Stimulated activated memory B cell treated with anti-CD40 and anti-IgM and Interleukin-4, amounts not matched to agents 10 μg/mL and 1 μg/mL and 100 μg/mL, for 72 hours (primary cell): ENCODE results near the gene HOTAIR.
A peak's percentile ranks its signal among the peaks of the same experiment; 100 is the strongest.

Experiments
- ATAC-seq: fragments of 150-1000 bp; cut with Tn5 transposase; 2 replicates; pipeline ENCODE4 v1.10.0; 2021
- H3K27ac Mint-ChIP-seq: one replicate; pipeline ENCODE4 v1.8.0; 2022; ENCODE audit warnings: mild to moderate bottlenecking, mixed read lengths
- H3K27me3 Mint-ChIP-seq: one replicate; pipeline ENCODE4 v1.8.0; 2022; ENCODE audit warnings: mixed read lengths
- H3K36me3 Mint-ChIP-seq: one replicate; pipeline ENCODE4 v1.8.0; 2022; ENCODE audit warnings: mixed read lengths
- H3K4me1 Mint-ChIP-seq: one replicate; pipeline ENCODE4 v1.8.0; 2022; ENCODE audit warnings: mixed read lengths
- H3K4me3 Mint-ChIP-seq: one replicate; pipeline ENCODE4 v1.8.0; 2022; ENCODE audit warnings: mild to moderate bottlenecking, moderate library complexity, mixed read lengths
- H3K9me3 Mint-ChIP-seq: one replicate; pipeline ENCODE4 v1.8.0; 2022; ENCODE audit warnings: mixed read lengths

Gene HOTAIR

DNA sequence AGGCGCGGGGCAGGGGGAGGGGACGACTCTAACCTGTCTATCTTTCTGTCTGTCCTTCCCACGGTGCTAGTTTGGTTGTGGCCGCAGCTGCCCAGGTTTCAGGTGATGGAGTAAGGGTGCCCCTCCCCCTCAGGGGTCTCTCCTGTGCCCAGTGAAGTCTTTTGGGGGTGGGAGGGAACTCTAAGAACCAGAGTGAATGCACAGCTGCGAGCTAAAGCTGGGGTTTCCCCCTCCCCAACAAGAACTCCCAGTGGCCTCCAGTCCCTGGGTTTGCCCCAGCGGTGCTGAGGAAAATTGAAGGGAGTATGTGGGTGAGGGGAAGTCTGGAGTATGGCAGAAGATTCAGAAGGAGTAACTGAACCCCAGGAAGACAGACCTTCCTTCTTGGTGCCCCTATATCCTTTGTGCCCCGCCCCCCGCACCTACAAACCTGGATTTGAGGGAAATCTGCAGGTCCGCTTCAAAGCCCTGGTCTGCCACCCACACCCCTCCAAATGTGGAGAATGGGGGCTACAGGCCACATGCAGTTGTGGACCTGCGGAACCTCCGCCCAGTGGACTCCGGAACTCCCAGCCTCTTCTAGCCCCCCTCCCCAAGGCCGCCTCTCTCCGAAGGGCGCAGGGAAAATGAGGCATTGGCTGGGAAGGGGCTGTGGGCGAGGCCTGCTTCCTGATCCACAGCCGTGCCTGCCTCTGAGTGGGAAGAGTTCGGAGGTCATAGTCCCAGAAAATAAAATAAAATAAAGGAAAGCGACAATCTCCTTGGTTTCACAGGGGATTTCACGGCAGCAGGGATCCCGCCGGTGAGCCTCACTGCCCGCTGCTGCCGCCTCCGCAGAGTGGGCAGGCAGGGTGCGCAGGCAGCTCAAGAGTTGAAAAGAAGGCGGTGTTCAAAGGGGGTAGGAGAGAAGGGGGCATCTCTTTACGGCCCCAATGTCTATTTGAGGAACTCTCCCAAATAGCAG is 21.8 kb upstream of the HOTAIR start:
- Mint-ChIP-seq H3K9me3 (no peaks in the 10 kb centered on the region), H3K4me1 (peaks cover 36% of the 10 kb centered on the region), H3K27ac (peak overlapping the region; percentile 63), H3K36me3 (no peaks in the 10 kb centered on the region), H3K27me3 (peaks cover 98% of the 10 kb centered on the region), H3K4me3 (peak overlapping the region; percentile 89)
- ATAC-seq = no peak

- peak overlapping the region; percentile 89 for H3K4me3 Mint-ChIP-seq
- H3K9me3 Mint-ChIP-seq = no peaks in the 10 kb centered on the region
- H3K27ac Mint-ChIP-seq = peak overlapping the region; percentile 63
- no peak for ATAC-seq
- H3K27me3 Mint-ChIP-seq = peaks cover 98% of the 10 kb centered on the region
- H3K36me3 Mint-ChIP-seq = no peaks in the 10 kb centered on the region
- H3K4me1 Mint-ChIP-seq = peaks cover 37% of the 10 kb centered on the region
Measured at GRCh38 chr12:53995378-53996239, 20.9 kb upstream of the HOTAIR start.

DNA sequence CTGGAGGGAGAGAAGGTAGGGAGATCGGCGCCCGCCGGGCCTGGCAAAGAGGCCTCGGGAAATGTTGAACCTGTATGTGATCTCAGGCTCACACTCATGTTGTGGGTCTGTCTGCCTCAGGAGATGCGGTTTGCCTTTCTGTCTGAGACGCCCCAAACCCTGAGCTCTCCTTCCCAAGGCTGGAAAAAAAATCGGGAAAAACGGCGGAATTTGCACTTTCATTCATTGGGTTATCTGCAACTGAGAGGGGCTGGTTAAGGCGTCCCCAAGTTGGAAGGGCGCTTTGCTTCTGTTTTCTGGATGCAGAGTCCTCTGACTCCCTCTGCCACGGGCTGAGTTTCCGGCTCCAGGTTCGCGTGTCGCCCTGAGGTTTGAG is 20.2 kb upstream of the HOTAIR start:
- Mint-ChIP-seq H3K9me3 (no peaks in the 10 kb centered on the region), H3K27me3 (peaks cover 99% of the 10 kb centered on the region), H3K4me1 (peaks cover 43% of the 10 kb centered on the region), H3K36me3 (no peaks in the 10 kb centered on the region), H3K4me3 (peak overlapping the region; percentile 38), H3K27ac (peak overlapping the region; percentile 63)
- no peak for ATAC-seq

GRCh38 chr12:53994264-53995001 is 19.7 kb upstream of the HOTAIR start:
- no peaks in the 10 kb centered on the region for H3K9me3 Mint-ChIP-seq

DNA sequence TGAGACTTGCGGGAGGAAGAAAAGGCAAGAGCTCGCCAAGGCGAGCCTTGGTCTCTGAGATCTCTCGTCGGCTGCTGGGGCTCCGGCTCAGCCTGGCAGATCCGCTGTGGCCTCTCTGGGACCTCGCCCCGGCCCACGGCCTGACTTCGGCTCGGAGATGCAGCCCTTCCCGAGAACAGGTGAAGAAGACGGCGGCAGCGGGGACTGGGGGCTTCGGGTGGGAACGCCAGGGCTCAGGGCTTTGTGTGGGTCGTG is 19.2 kb upstream of the HOTAIR start:
- peaks cover 54% of the 10 kb centered on the region for H3K4me1 Mint-ChIP-seq
- no peaks in the 10 kb centered on the region for H3K36me3 Mint-ChIP-seq
- H3K27ac Mint-ChIP-seq = no peak overlapping the region
- H3K4me3 Mint-ChIP-seq = peak overlapping the region; percentile 63
- H3K27me3 Mint-ChIP-seq = peaks cover 100% of the 10 kb centered on the region
- no peaks in the 10 kb centered on the region for H3K9me3 Mint-ChIP-seq
- no peak for ATAC-seq

More at GRCh38 chr12:53994264-53995001, 19.7 kb upstream of the HOTAIR start:
- Mint-ChIP-seq H3K27me3 (peaks cover 100% of the 10 kb centered on the region), H3K4me3 (peak overlapping the region; percentile 63), H3K36me3 (no peaks in the 10 kb centered on the region), H3K4me1 (peaks cover 49% of the 10 kb centered on the region), H3K27ac (no peak overlapping the region)
- no peak for ATAC-seq

GRCh38 chr12:53993162-53994008 is 18.6 kb upstream of the HOTAIR start:
- Mint-ChIP-seq H3K27ac (no peak overlapping the region), H3K4me1 (peaks cover 59% of the 10 kb centered on the region), H3K36me3 (no peaks in the 10 kb centered on the region), H3K9me3 (no peaks in the 10 kb centered on the region), H3K27me3 (peaks cover 100% of the 10 kb centered on the region), H3K4me3 (peak overlapping the region; percentile 63)
- ATAC-seq = no peak

- Mint-ChIP-seq H3K4me1 (peaks cover 58% of the 10 kb centered on the region), H3K27ac (no peak overlapping the region), H3K9me3 (no peaks in the 10 kb centered on the region), H3K27me3 (peaks cover 100% of the 10 kb centered on the region), H3K4me3 (no peak overlapping the region), H3K36me3 (no peaks in the 10 kb centered on the region)
- no peak for ATAC-seq
Measured at GRCh38 chr12:53992377-53992889, 17.7 kb upstream of the HOTAIR start.

DNA sequence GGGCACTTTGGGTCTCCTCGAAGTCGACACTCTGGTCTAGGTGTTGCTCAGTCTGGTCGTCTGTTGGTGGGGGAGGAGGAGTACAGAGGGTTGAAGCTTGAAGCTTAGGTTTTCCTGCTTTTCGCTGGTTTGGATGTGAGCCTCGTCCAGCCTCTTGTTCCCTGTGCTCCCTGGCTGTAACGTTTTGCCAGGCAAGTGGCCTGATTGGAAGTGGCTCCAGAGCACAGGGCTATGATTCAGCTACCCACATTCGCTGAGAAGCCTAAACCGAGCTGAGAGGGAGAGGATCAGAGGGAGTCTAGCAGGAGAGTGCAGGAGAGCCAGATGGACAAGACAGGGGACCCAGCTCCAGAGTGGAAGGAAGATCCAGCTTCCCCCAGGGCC is 16.3 kb upstream of the HOTAIR start:
- H3K4me1 Mint-ChIP-seq = peaks cover 52% of the 10 kb centered on the region
- no peaks in the 10 kb centered on the region for H3K36me3 Mint-ChIP-seq
- ATAC-seq = no peak
- H3K27ac Mint-ChIP-seq = no peak overlapping the region
- no peaks in the 10 kb centered on the region for H3K9me3 Mint-ChIP-seq
- H3K4me3 Mint-ChIP-seq = no peak overlapping the region
- peaks cover 100% of the 10 kb centered on the region for H3K27me3 Mint-ChIP-seq

DNA sequence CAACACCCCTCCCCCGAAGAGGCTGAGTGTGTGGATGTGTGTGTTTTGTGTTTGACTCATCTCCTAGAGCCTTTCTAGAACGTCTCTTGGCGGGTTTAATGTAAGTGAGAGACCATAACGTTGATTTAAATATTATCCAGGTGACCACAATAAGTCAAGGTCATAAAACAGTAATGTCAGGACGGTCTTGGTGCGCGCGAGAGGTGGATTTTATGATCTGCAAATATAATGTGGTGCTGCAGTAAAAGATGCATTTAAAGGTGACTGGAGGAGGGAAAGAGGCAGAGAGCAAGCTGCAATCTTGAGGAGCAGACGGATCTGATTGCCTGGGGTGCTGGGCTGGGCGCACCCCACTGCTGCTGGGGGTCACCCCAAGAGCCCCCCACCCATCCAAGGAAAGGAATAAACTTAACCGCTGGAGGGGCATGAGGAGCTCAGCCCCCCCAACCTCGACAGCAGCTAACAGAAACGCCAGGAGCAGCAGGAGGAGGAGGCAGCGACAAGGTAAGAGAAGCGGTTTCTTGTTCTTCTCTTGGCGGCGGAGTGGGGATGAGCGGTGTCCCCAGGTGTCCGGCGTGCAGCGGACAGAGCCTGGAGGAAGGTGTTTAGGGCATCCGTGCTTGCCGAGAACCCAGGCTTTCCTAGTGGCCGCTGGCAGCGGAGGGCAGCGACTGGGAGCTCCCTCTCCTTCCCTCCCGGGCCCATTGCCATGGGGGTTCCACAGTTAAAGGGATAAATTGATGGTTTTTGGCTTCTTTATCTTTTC is 15.7 kb upstream of the HOTAIR start:
- H3K36me3 Mint-ChIP-seq = no peaks in the 10 kb centered on the region
- no peak for ATAC-seq
- no peak overlapping the region for H3K4me3 Mint-ChIP-seq
- H3K9me3 Mint-ChIP-seq = no peaks in the 10 kb centered on the region
- H3K27me3 Mint-ChIP-seq = peaks cover 100% of the 10 kb centered on the region
- H3K4me1 Mint-ChIP-seq = peaks cover 50% of the 10 kb centered on the region
- no peak overlapping the region for H3K27ac Mint-ChIP-seq

GRCh38 chr12:53989227-53990113 is 14.7 kb upstream of the HOTAIR start:
- Mint-ChIP-seq H3K4me3 (no peak overlapping the region), H3K4me1 (peaks cover 47% of the 10 kb centered on the region), H3K36me3 (no peaks in the 10 kb centered on the region), H3K27me3 (peaks cover 100% of the 10 kb centered on the region), H3K27ac (no peak overlapping the region), H3K9me3 (no peaks in the 10 kb centered on the region)
- ATAC-seq = no peak

DNA sequence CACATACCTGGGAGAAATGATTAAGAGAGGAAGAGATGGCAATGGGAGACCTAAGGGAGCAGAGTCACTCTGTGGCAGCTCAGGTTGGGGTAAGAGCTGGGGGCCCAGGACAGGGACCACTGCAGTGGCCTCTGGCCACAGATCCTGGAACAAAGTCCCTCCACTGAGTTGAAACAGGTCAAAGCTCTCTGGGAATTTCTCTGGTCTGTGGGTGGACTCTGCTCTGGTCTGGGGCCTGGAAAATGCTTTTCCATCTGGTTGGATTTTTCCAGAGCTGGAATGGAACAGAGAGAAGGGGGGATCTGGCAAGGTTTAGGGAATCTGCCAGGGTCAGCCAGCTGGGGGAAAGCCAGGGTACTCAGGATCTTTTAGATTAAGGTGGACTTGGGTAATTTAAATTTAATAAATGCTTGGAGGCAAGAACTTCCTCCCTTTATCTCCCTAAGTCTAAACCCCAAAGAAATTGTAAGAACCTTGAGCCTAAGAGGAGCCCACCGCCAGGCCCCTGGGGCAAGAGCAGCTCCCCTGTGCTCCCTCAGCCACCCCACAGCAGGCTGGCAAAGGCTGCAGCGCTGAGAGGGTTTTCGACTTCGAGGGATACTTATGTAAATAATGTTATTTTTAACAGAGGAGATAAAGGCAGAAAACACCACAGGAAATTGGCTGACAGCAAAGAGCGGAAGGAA is 13.9 kb upstream of the HOTAIR start:
- Mint-ChIP-seq H3K36me3 (no peaks in the 10 kb centered on the region), H3K9me3 (no peaks in the 10 kb centered on the region), H3K4me3 (no peak overlapping the region), H3K27me3 (peaks cover 100% of the 10 kb centered on the region), H3K4me1 (peaks cover 41% of the 10 kb centered on the region), H3K27ac (no peak overlapping the region)
- ATAC-seq = no peak

GRCh38 chr12:53987787-53988230 is 13.1 kb upstream of the HOTAIR start:
- H3K4me3 Mint-ChIP-seq = no peak overlapping the region
- H3K27me3 Mint-ChIP-seq = peaks cover 100% of the 10 kb centered on the region
- H3K36me3 Mint-ChIP-seq = no peaks in the 10 kb centered on the region
- H3K27ac Mint-ChIP-seq = no peak overlapping the region
- peaks cover 40% of the 10 kb centered on the region for H3K4me1 Mint-ChIP-seq
- ATAC-seq = no peak
- H3K9me3 Mint-ChIP-seq = no peaks in the 10 kb centered on the region
